HG03039 (cell line): Measurements from ENCODE around the gene CHN2.

Experiments
- ATAC-seq: cut with Tn5 transposase; IDR thresholded peaks from one replicate; pipeline ENCODE4 v1.9.1; 2021; ENCODE audit warnings: mild to moderate bottlenecking, moderate library complexity; ENCODE audit not compliant: unreplicated experiment

CHN2 gene

GRCh38 chr7:29421010-29421956 is 226.7 kb downstream of the CHN2 start:
- ATAC-seq, result no peak

GRCh38 chr7:29422829-29423228 is 228.3 kb downstream of the CHN2 start:
- no peak for ATAC-seq

- no peak for ATAC-seq
These were observed 229.9 kb downstream of the CHN2 start for GRCh38 chr7:29424295-29424983.

DNA sequence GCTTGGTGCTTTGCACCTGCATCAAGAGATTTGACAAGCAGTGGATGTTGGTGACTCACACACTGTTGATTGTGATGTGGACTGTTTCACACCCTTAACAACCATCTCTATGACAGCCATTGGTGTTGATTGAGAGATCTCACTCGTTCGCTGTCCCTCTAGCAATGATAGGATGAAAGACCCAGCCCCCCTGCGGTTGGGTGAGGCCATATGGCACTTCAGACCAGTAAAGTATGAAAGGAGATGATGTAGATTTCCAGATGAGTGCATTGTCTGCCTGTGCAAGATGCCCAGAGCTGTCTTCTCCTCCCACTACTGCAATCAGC is 230.4 kb downstream of the CHN2 start:
- no peak for ATAC-seq

- ATAC-seq, result no peak
These were observed 232.0 kb downstream of the CHN2 start for GRCh38 chr7:29426587-29426986.

- no peak for ATAC-seq
These were observed 234.8 kb downstream of the CHN2 start for GRCh38 chr7:29429401-29429800.

DNA sequence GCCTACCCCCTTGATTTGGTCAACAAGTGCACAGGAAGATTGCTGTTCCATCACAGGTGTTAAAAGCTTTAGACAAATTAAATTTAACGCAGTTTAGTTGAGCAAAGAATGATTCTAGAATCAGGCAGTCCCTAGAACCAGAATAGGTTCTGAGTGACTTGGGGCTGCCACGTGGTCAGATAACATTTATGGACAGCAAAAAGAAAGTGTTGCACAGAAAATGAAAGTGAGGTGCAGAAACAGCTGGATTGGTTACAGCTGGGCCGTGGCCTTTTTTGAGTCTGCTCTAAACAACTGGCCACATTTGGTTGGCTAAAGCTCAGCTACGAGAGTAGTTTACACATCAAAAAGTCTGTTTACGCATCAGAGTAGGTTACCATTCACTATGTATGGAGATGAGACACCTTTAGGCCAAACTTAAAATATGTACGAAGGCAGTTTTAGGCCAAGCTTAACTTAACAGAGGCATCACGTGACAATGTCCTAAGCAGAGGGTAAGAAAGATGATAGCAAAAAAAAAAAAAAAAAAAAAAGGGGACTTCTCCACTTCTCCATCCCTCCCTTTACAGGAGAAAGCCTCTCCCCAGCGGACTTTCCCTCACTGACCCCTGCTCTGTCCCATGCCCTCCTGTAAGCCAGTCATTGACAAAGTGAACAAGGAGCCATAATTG is 235.8 kb downstream of the CHN2 start:
- ATAC-seq, result no peak

DNA sequence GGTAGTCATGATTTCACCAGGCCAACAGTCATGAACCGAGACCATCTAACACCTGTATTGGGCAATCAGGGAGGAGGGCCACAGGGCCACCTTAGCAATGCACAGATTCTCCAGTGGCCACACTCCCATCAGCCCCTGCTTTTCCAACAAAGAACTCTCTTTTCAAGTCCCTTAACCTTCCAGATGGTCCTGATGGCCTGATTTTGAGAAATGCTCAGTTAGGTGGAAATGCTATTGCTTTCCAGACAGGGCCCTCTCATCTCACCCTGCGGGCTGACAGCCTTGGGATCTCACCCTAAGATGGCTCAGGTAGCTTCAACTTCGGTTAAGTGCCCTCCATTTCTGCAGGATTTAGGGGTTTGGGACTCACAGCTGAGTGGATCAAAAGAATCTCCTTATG is 237.1 kb downstream of the CHN2 start:
- ATAC-seq, result no peak

DNA sequence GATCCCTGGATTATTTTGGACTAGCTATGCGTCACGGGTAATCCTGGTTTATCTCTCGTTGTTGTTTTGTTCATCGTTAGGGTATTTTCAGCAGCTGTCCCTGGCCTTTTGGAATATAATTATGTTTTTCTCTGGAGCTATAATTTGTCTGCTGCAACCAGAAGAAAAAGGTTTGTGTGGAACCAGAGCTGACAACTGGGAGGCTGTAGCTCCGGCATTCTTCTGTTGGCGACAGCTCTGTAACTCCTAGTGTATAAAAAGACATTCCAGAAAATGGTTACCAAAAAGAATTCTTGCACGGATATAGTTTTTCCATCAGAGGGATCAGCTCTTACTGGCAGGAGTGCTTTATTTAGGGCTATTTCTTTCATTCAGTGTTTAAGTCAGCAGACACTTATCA is 238.1 kb downstream of the CHN2 start:
- ATAC-seq, result no peak

DNA sequence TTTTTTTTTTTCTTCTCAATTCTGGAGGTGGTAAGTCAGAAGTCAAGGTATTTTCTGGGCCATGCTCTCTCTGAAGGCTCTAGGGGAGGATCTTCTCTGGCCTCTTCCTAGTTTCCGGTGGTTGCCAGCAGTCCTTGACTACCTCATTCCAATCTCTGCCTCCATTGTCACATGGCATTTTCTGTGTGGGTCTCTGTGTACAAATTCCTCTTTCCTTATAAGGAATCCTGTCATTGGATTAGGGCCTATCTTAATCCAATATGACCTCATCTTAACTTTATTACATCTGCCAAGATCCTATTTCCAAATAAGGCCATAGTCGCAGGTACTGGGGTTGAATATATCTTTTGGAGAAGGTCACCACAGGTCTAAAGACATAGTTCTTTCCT is 239.8 kb downstream of the CHN2 start:
- no peak for ATAC-seq

DNA sequence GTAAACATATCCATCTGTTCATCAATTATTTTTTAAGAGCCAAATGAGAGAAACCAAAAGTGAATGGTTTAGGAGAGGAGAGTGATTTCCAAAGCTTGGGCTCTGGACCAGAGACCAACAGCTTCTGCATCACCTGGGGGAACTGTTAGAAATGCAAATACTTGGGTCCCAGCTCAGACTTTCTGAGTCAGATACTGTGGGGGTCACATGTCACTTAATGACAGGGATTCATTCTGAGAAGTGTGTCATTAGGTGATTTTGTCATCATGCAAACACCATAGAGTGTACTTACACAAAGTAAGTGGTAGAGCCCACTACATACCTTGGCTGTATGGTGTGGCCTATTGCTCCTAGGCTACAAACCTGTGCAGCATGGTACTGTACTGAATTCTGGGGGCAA is 240.6 kb downstream of the CHN2 start:
- no peak for ATAC-seq

- ATAC-seq, result no peak
These were observed 241.3 kb downstream of the CHN2 start for GRCh38 chr7:29435902-29436301.

DNA sequence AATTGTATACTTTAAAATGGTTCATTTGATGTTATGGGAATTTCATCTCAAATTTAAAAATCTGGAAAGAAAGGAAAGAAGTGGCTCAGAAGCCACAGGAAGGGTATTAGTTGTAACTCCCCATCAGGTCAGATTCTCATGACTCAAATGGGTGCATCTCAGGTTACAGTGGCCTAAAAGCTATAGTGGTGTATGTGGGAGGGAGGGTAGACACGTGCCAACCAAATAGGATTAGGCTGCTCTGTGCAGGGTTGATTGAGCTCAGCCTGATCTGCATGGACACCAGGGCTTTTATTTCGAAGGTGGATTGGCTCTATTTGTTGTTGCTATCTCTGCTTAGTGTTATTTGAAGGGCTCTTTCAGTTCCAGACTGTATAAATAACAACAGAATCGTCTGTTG is 247.6 kb downstream of the CHN2 start:
- no peak for ATAC-seq

GRCh38 chr7:29443552-29443951 is 249.0 kb downstream of the CHN2 start:
- ATAC-seq, result no peak

GRCh38 chr7:29444267-29444666 is 249.7 kb downstream of the CHN2 start:
- no peak for ATAC-seq

- no peak for ATAC-seq
These were observed 251.2 kb downstream of the CHN2 start for GRCh38 chr7:29445736-29446135.

GRCh38 chr7:29447828-29448227 is 253.3 kb downstream of the CHN2 start:
- no peak for ATAC-seq

DNA sequence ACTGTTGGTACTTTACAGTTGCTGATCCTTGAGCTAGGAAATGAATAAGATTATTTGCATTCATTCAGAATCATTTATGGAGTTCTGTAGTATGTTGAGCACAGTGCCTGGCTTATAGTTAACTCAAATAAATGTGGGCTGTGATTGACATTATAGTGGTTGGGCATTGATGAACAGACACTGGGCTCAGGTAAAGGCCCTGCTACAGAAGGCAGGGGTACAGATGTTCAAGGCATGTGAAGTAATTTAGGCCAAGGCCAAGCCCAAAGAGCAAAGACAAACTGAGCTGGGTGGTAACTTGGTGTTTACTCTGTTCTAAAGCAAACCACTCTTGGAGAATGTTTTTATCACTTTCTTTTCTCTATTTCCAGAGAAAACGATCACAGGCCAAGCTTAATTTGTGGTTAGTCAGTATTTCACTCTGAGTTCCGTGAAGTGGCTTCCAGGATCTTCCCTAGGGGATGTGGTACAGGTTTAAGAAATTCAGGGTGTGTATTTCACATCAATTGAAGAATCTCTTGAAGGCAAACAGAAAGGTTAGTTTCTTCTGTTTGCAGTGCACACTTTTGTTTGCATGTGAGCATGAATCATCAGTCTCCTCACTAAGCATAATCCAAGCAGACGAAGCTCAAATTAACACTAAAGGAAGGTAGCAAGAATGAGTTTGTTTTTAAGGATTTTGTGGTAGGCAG is 255.1 kb downstream of the CHN2 start:
- ATAC-seq, result no peak

DNA sequence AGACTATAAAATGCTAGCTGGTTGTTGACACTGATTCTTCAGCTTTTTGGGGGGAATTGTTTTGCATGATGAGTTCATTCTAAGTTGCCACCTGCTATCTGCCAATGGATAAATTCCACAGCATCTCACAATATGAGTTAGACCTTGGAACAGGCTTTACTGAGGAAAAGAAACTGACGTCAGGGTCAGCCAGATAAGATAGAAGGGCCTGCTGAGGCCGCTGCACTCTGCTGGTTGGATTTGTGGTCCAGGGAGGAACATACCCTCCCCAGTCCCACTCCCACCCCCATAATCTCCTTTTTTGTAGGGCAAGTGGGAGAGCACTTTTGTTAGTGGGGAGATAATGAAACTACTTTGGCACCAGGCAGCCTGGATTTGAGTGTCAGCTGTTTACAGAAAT is 258.4 kb downstream of the CHN2 start:
- ATAC-seq, result no peak

DNA sequence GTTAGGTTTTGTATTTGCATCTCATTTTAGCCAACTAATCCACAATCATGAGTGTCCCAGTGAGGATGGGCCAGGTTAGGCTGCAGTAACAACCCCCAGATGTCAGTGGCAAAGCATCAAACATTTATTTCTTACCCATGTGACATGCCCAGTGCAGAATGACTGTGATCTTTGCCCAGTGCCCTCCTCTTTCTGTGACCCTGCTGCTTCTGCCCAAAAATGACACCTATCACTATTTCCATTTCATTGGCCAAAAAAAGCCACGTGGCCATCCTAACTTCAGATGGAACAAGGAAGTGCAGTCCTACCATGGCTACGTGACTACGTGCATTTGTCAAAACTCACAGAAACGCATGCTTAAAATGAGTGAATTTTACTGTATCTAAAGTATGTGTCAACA is 259.9 kb downstream of the CHN2 start:
- ATAC-seq, result no peak

DNA sequence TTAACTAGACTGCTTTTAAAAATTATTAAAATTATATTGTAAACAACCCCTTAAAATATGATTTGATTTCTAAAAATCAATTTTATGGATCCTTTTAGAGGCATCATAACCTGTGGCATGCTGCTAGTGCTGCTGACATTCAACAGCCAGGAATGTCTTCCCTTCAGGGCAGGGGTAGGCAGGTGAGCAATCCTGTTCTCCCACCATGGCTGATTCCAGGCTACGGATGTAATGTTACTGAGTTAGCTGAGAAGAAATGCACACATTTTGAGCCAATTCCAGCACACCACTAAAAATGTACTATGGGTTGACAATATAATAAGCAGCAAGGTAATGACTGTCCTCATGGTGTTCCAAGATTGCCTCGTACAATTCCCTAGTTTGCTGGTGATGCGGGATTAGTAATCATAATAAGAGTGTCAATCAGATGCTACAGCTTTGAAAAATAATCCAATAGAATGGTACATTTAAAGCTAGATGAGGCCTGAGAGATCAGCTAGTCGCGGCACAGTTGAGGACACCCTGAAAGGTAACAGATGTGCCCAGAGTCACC is 260.4 kb downstream of the CHN2 start:
- no peak for ATAC-seq
